NCI-H2196 (cell line): Measurements from ENCODE around the gene RBM26.

Experiments
- DNase-seq: peaks from one replicate; lab custom pipeline; 2025; ENCODE audit not compliant: unreplicated experiment; lab: John Stamatoyannopoulos, UW

Gene RBM26, protein sequence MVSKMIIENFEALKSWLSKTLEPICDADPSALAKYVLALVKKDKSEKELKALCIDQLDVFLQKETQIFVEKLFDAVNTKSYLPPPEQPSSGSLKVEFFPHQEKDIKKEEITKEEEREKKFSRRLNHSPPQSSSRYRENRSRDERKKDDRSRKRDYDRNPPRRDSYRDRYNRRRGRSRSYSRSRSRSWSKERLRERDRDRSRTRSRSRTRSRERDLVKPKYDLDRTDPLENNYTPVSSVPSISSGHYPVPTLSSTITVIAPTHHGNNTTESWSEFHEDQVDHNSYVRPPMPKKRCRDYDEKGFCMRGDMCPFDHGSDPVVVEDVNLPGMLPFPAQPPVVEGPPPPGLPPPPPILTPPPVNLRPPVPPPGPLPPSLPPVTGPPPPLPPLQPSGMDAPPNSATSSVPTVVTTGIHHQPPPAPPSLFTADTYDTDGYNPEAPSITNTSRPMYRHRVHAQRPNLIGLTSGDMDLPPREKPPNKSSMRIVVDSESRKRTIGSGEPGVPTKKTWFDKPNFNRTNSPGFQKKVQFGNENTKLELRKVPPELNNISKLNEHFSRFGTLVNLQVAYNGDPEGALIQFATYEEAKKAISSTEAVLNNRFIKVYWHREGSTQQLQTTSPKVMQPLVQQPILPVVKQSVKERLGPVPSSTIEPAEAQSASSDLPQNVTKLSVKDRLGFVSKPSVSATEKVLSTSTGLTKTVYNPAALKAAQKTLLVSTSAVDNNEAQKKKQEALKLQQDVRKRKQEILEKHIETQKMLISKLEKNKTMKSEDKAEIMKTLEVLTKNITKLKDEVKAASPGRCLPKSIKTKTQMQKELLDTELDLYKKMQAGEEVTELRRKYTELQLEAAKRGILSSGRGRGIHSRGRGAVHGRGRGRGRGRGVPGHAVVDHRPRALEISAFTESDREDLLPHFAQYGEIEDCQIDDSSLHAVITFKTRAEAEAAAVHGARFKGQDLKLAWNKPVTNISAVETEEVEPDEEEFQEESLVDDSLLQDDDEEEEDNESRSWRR

GRCh38 chr13:79405831-79406596, at the start of gene RBM26:
TSS of gene RBM26 (minus strand) at chr13:79406255. CDS start at chr13:79405774, 481 bp downstream.
- peak; percentile 79 for DNase-seq

- no peak for DNase-seq
Observed at GRCh38 chr13:79455331-79455730, 49.3 kb upstream of the RBM26 start.

GRCh38 chr13:79452239-79452913, 46.3 kb upstream of the RBM26 start:
- DNase-seq = no peak

DNA sequence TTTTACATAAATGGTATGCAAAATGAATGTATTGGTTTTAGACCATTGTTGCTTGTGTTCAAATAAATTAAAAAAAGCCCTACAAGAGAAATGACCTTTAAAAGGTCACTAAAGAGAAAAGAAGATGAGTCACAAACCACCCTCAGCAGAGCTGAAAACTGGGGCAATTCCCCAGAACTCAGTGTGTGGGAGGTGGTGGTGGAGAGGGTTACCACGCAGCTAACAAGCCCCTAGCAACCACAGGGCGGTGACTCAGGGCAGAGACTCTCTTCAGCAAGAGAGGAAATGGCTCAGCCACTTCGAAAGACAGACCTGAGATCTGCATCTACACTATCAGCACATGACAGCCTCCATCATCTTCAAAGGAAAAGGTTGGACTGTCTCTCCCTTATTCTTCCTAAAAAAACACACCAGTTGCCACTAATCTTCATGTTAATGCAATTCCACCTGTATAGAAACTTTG, 45.5 kb upstream of the RBM26 start:
- no peak for DNase-seq

- no peak for DNase-seq
Observed at GRCh38 chr13:79450110-79450509, 44.1 kb upstream of the RBM26 start.

GRCh38 chr13:79448413-79448812, 42.4 kb upstream of the RBM26 start:
- no peak for DNase-seq

DNA sequence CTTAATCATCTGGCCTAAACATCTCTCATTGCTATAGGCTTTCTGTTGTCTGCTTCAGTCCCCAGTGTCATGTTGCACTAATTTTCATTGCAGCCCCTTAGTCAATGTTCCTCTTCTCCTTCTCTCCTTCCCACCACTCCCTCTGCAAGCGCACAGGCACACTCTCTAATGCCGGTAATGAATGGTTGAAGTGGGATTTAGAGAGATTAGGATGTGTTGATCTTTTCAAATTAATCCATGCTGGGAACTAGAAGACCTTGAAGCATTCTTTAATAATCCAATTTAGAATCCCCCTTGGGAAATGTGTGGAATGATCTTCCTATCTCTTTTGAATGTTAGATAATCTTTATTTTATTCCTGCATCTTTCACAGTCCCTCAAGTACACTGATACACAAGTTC, 41.7 kb upstream of the RBM26 start:
- no peak for DNase-seq

DNA sequence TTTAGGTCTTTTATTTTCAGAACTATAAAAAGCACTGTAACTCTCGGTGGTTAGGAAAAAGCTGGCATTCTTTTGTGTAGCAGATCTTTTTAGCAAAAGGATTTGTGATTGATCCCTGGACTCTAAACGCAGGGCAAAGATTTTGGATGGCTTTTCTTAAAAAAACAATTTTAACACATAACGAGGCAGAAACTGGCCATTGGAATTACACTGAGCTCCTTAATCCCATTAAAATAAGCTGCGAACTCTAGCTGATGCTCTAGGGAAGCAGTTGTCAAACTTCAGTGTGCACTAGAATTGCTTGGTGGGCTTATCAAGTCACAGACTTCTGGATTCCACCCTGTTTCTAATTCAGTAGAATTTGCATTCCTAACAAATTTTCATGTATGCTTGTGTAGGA, 41.1 kb upstream of the RBM26 start:
- DNase-seq = no peak

- no peak for DNase-seq
Observed at GRCh38 chr13:79445968-79446645, 40.1 kb upstream of the RBM26 start.

DNA sequence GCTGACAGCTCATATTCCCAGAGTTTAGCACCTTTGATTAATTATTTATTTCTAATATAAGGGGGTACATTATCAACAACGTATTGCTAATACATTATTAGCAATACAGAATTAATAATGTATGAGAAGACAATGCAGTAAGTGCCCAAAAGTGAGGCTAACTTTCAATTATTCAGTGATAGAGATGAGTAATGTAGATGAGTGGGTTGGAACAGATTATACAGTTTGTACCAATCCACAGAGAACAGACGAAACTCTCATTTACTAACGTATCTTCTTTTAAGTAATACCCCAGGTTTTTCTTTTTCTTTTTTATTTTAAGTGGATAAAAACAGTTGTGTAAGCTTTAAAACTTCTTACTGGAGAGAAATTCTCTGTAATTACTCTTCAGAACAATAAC, 36.7 kb upstream of the RBM26 start:
- DNase-seq = no peak

GRCh38 chr13:79442221-79442620, 36.2 kb upstream of the RBM26 start:
- no peak for DNase-seq

GRCh38 chr13:79440958-79441528, 35.0 kb upstream of the RBM26 start:
- no peak for DNase-seq

DNA sequence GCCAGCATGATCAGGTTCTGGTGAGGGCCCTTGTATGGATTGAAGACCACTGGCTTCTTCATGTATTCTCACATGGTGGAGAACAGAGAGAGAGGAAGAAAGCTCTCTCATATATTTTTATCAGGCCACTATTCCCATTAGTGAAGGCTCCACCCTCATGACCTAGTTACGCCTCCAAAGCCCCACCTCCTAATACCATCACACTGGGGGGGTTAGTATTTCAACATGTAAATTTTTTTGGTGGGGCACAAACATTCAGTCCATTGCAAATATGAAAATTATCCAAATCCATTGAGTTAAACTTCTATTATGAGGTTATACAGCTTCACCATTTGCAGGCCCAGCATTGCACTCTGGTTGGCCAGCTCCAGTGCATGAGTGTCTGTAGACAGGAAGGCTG, 33.2 kb upstream of the RBM26 start:
- no peak for DNase-seq

GRCh38 chr13:79435561-79435990, 29.5 kb upstream of the RBM26 start:
- no peak for DNase-seq

- DNase-seq = no peak
Observed at GRCh38 chr13:79434556-79434955, 28.5 kb upstream of the RBM26 start.

GRCh38 chr13:79432992-79433391, 26.9 kb upstream of the RBM26 start:
- no peak for DNase-seq

GRCh38 chr13:79432086-79432485, 26.0 kb upstream of the RBM26 start:
- DNase-seq = no peak

DNA sequence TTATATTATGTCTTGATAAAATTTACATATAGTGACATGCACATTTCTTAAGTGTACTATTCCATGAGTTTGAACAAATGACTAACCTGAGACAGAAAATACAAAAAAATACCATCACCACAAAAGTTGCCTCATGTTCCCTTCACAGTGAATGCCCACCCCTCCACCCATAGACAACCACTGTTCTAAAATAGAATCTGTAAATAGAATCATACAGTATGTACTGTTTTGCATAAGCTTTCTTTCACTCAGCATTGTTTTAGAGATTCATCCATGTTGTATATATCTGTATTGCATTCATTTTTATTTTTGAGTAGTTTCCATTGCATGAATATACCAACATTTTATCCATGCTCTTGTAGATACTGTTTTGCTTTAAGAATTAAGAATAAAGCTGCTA, 23.3 kb upstream of the RBM26 start:
- no peak for DNase-seq

GRCh38 chr13:79427883-79428282, 21.8 kb upstream of the RBM26 start:
- DNase-seq = no peak
